Activated B cell treated with CpG ODN at 0.5 μM for 24 hours (primary cell): ENCODE measurements around the gene CST8. TPM values are rescaled to one million over a fixed set of nuclear protein-coding genes. Genes with fewer than 3 reads are reported as not detected.

ENCODE experiments used
- ATAC-seq: fragments of 200-7000 bp; cut with Tn5 transposase; one replicate; pipeline ENCODE4 v1.10.0; 2021; ENCODE audit warnings: low read depth, mild to moderate bottlenecking, moderate library complexity
- CTCF ChIA-PET: fragments of 350-600 bp; sonication (Branson Sonifier 250); formaldehyde crosslinking; loops from one replicate; lab custom pipeline; 2021; ENCODE audit warnings: antibody characterized with exemption; lab: Charles Lee
- POLR2A ChIA-PET: fragments of 350-600 bp; sonication (Branson Sonifier 250); formaldehyde crosslinking; loops from one replicate; lab custom pipeline; 2021; ENCODE audit warnings: antibody characterized with exemption; lab: Charles Lee
- DNase-seq: peaks from one replicate; pipeline ENCODE4 v3.0.0; 2022
- H3K27ac Mint-ChIP-seq: one replicate; pipeline ENCODE4 v1.8.0; 2020; ENCODE audit warnings: mixed read lengths
- H3K27me3 Mint-ChIP-seq: one replicate; pipeline ENCODE4 v1.8.0; 2021; ENCODE audit warnings: mixed read lengths
- H3K36me3 Mint-ChIP-seq: one replicate; pipeline ENCODE4 v1.8.0; 2021; ENCODE audit warnings: low read depth, mixed read lengths
- H3K4me1 Mint-ChIP-seq: one replicate; pipeline ENCODE4 v1.8.0; 2021; ENCODE audit warnings: mixed read lengths
- H3K4me3 Mint-ChIP-seq: one replicate; pipeline ENCODE4 v1.8.0; 2020; ENCODE audit warnings: mild to moderate bottlenecking, mixed read lengths
- H3K9me3 Mint-ChIP-seq: one replicate; pipeline ENCODE4 v1.8.0; 2020; ENCODE audit warnings: mixed read lengths
- CTCF ChIP-seq: fragments of 200-600 bp; IDR thresholded peaks from one replicate; pipeline ENCODE4 v1.8.0; 2022; ENCODE audit warnings: antibody characterized with exemption, mild to moderate bottlenecking
- intact Hi-C: fragments of 100-400 bp; cut with micrococcal nuclease; formaldehyde crosslinking; loops from one replicate; pipeline ENCODE4 v1.15.1; 2024
- total RNA-seq: library from RNA; stranded (reverse); gene quantifications from 2 replicates; pipeline ENCODE4 v1.2.3, GENCODE V29; 2022

The CST8 gene
- total RNA-seq, 1 donor from 2014 or later, result not detected

- ATAC-seq (no peak), DNase-seq (no peak)
- Mint-ChIP-seq H3K27me3 (peaks cover 4% of the 10 kb centered on the region), H3K4me3 (no peak within 1 kb of the TSS), H3K27ac (no peak within 1 kb of the TSS), H3K4me1 (no peaks in the 10 kb centered on the region), H3K36me3 (no peaks in the 10 kb centered on the region), H3K9me3 (no peaks in the 10 kb centered on the region)
- ChIA-PET CTCF (interaction anchor here (1.7 kb wide), 1 partner anchor 9 kb away, joined by 7 read pairs; no protein-coding TSS in a partner anchor), POLR2A (no interaction called here)
- intact Hi-C loops, result no loop called here
- TF ChIP-seq CTCF, result no peak
These were observed 38.1 kb upstream of the CST8 start, which contains the start of gene CST11 for GRCh38 chr20:23452776-23453175. CST11 (minus strand) TSS chr20:23452876; CDS start chr20:23452811, 65 bp downstream.

- DNase-seq (no peak), ATAC-seq (no peak)
- H3K27ac Mint-ChIP-seq, result no peak overlapping the region
- H3K27me3 Mint-ChIP-seq, result peaks cover 4% of the 10 kb centered on the region
- no peak for TF ChIP-seq CTCF
- H3K9me3 Mint-ChIP-seq, result no peaks in the 10 kb centered on the region
- POLR2A ChIA-PET, result no interaction called here
- CTCF ChIA-PET, result interaction anchor here (1.7 kb wide), 1 partner anchor 10 kb away, joined by 7 read pairs; no protein-coding TSS in a partner anchor
- H3K4me3 Mint-ChIP-seq, result no peak overlapping the region
- no peaks in the 10 kb centered on the region for H3K36me3 Mint-ChIP-seq
- intact Hi-C loops, result no loop called here
- no peaks in the 10 kb centered on the region for H3K4me1 Mint-ChIP-seq
These were observed 37.1 kb upstream of the CST8 start for GRCh38 chr20:23453549-23454543.

GRCh38 chr20:23454816-23455215 lies 36.1 kb upstream of the CST8 start:
- Mint-ChIP-seq H3K4me3 (no peak overlapping the region), H3K27me3 (peaks cover 8% of the 10 kb centered on the region), H3K27ac (no peak overlapping the region), H3K36me3 (no peaks in the 10 kb centered on the region), H3K9me3 (no peaks in the 10 kb centered on the region), H3K4me1 (no peaks in the 10 kb centered on the region)
- no peak for ATAC-seq
- DNase-seq, result no peak
- CTCF ChIA-PET, result no interaction called here
- intact Hi-C loops, result no loop called here
- TF ChIP-seq CTCF, result no peak
- POLR2A ChIA-PET, result no interaction called here

- CTCF ChIA-PET, result no interaction called here
- Mint-ChIP-seq H3K4me1 (no peaks in the 10 kb centered on the region), H3K36me3 (no peaks in the 10 kb centered on the region), H3K27ac (no peak overlapping the region), H3K9me3 (no peaks in the 10 kb centered on the region), H3K4me3 (no peak overlapping the region), H3K27me3 (peaks cover 8% of the 10 kb centered on the region)
- ATAC-seq, result no peak
- intact Hi-C loops, result no loop called here
- POLR2A ChIA-PET, result no interaction called here
- no peak for DNase-seq
- no peak for TF ChIP-seq CTCF
These were observed 35.3 kb upstream of the CST8 start for GRCh38 chr20:23455639-23456038.

GRCh38 chr20:23456409-23456808 lies 34.5 kb upstream of the CST8 start:
- H3K9me3 Mint-ChIP-seq, result no peaks in the 10 kb centered on the region
- no peak for DNase-seq
- ChIA-PET CTCF (no interaction called here), POLR2A (no interaction called here)
- TF ChIP-seq CTCF, result no peak
- H3K27ac Mint-ChIP-seq, result no peak overlapping the region
- no peaks in the 10 kb centered on the region for H3K4me1 Mint-ChIP-seq
- no peaks in the 10 kb centered on the region for H3K36me3 Mint-ChIP-seq
- H3K4me3 Mint-ChIP-seq, result no peak overlapping the region
- no peak for ATAC-seq
- peaks cover 8% of the 10 kb centered on the region for H3K27me3 Mint-ChIP-seq
- intact Hi-C loops, result no loop called here
